Mucosa of rectum (tissue), 2 donors: Measurements from ENCODE around the gene MAPT.

Experiments used
- H3K27ac ChIP-seq, 2 donors: one replicate each; pipeline ENCODE4 v1.7.0; 2013; ENCODE audit warnings: inconsistent platforms in 2 of 2, low read depth in 2 of 2, low read length in 2 of 2
- H3K27me3 ChIP-seq, 2 donors: one replicate each; pipeline ENCODE4 v1.7.0; 2013; ENCODE audit warnings: low read length in 2 of 2; ENCODE audit not compliant: control insufficient read depth in 2 of 2, insufficient read depth in 2 of 2
- H3K36me3 ChIP-seq, 2 donors: one replicate each; pipeline ENCODE4 v1.7.0; 2013; ENCODE audit warnings: low read length in 2 of 2; ENCODE audit not compliant: control insufficient read depth in 2 of 2, insufficient read depth in 2 of 2
- H3K4me1 ChIP-seq, 2 donors: one replicate each; pipeline ENCODE4 v1.7.0; 2013; ENCODE audit warnings: low read length in 2 of 2, mild to moderate bottlenecking in 1 of 2; ENCODE audit not compliant: control insufficient read depth in 2 of 2, insufficient read depth in 2 of 2
- H3K4me3 ChIP-seq, 2 donors: one replicate each; pipeline ENCODE4 v1.7.0; 2013; ENCODE audit warnings: low read length in 2 of 2
- H3K9ac ChIP-seq, 2 donors: one replicate each; pipeline ENCODE4 v1.7.0; 2013; ENCODE audit warnings: low read length in 2 of 2, low read depth in 1 of 2, mild to moderate bottlenecking in 1 of 2
- H3K9me3 ChIP-seq, 2 donors: one replicate each; pipeline ENCODE4 v1.7.0; 2013; ENCODE audit warnings: low read length in 2 of 2; ENCODE audit not compliant: control insufficient read depth in 2 of 2
- donor health status: healthy.
- donor health status: Normal muscosa, but diverticular disease.

The MAPT gene

GRCh38 chr17:45849536-45849990, 44.8 kb upstream of the MAPT start:
- no peak overlapping the region for H3K9ac ChIP-seq
- H3K4me1 ChIP-seq = peaks cover 0 to 2% of the 10 kb centered on the region in 2 donors

GRCh38 chr17:45850011-45850410, 44.3 kb upstream of the MAPT start:
- Histone ChIP-seq H3K27me3 (peaks cover 3 to 5% of the 10 kb centered on the region in 2 donors), H3K36me3 (no peaks in the 10 kb centered on the region), H3K9me3 (no peaks in the 10 kb centered on the region), H3K4me1 (peaks cover 0 to 2% of the 10 kb centered on the region in 2 donors), H3K27ac (no peak overlapping the region), H3K9ac (no peak overlapping the region), H3K4me3 (no peak overlapping the region)

More at GRCh38 chr17:45849536-45849990, 44.8 kb upstream of the MAPT start:
- no peaks in the 10 kb centered on the region for H3K36me3 ChIP-seq
- no peak overlapping the region for H3K27ac ChIP-seq
- H3K9me3 ChIP-seq = no peaks in the 10 kb centered on the region
- no peak overlapping the region for H3K4me3 ChIP-seq
- peaks cover 3 to 5% of the 10 kb centered on the region in 2 donors for H3K27me3 ChIP-seq

GRCh38 chr17:45850468-45850867, 43.9 kb upstream of the MAPT start:
- Histone ChIP-seq H3K4me1 (peaks cover 0 to 2% of the 10 kb centered on the region in 2 donors), H3K27ac (no peak overlapping the region), H3K4me3 (no peak overlapping the region), H3K36me3 (no peaks in the 10 kb centered on the region), H3K9me3 (no peaks in the 10 kb centered on the region), H3K27me3 (peaks cover 3 to 5% of the 10 kb centered on the region in 2 donors), H3K9ac (no peak overlapping the region)

- no peak overlapping the region for H3K27ac ChIP-seq
- H3K36me3 ChIP-seq = no peaks in the 10 kb centered on the region
- H3K4me3 ChIP-seq = no peak overlapping the region
- H3K9me3 ChIP-seq = no peaks in the 10 kb centered on the region
- H3K27me3 ChIP-seq = peaks cover 3 to 5% of the 10 kb centered on the region in 2 donors
- H3K4me1 ChIP-seq = peaks cover 0 to 2% of the 10 kb centered on the region in 2 donors
- no peak overlapping the region for H3K9ac ChIP-seq
Observed at GRCh38 chr17:45851022-45851421, 43.3 kb upstream of the MAPT start.

GRCh38 chr17:45851464-45851863, 42.9 kb upstream of the MAPT start:
- Histone ChIP-seq H3K4me1 (peaks cover 0 to 2% of the 10 kb centered on the region in 2 donors), H3K27ac (no peak overlapping the region), H3K9ac (no peak overlapping the region), H3K36me3 (no peaks in the 10 kb centered on the region), H3K4me3 (no peak overlapping the region), H3K27me3 (peaks cover 3 to 5% of the 10 kb centered on the region in 2 donors), H3K9me3 (no peaks in the 10 kb centered on the region)

- no peak overlapping the region for H3K9ac ChIP-seq
- H3K27ac ChIP-seq = no peak overlapping the region
- H3K27me3 ChIP-seq = peaks cover 3 to 5% of the 10 kb centered on the region in 2 donors
Observed at GRCh38 chr17:45851873-45852272, 42.5 kb upstream of the MAPT start.

GRCh38 chr17:45852535-45853297, 41.6 kb upstream of the MAPT start:
- H3K36me3 ChIP-seq = no peaks in the 10 kb centered on the region
- H3K4me1 ChIP-seq = peaks cover 0 to 2% of the 10 kb centered on the region in 2 donors
- no peak overlapping the region for H3K27ac ChIP-seq
- no peak overlapping the region for H3K4me3 ChIP-seq
- no peaks in the 10 kb centered on the region for H3K9me3 ChIP-seq
- H3K27me3 ChIP-seq = peaks cover 3 to 5% of the 10 kb centered on the region in 2 donors
- no peak overlapping the region for H3K9ac ChIP-seq

More at GRCh38 chr17:45851873-45852272, 42.5 kb upstream of the MAPT start:
- peaks cover 0 to 2% of the 10 kb centered on the region in 2 donors for H3K4me1 ChIP-seq
- H3K36me3 ChIP-seq = no peaks in the 10 kb centered on the region
- no peak overlapping the region for H3K4me3 ChIP-seq
- H3K9me3 ChIP-seq = no peaks in the 10 kb centered on the region

GRCh38 chr17:45854209-45854608, 40.1 kb upstream of the MAPT start:
- H3K9ac ChIP-seq = no peak overlapping the region
- H3K4me3 ChIP-seq = no peak overlapping the region
- H3K9me3 ChIP-seq = no peaks in the 10 kb centered on the region
- H3K27ac ChIP-seq = no peak overlapping the region
- H3K27me3 ChIP-seq = peaks cover 3 to 5% of the 10 kb centered on the region in 2 donors
- H3K36me3 ChIP-seq = no peaks in the 10 kb centered on the region
- H3K4me1 ChIP-seq = peaks cover 0 to 2% of the 10 kb centered on the region in 2 donors

GRCh38 chr17:45855691-45856336, 38.5 kb upstream of the MAPT start:
- Histone ChIP-seq H3K9me3 (no peaks in the 10 kb centered on the region), H3K9ac (no peak overlapping the region), H3K27ac (no peak overlapping the region), H3K36me3 (no peaks in the 10 kb centered on the region), H3K4me1 (peaks cover 0 to 2% of the 10 kb centered on the region in 2 donors), H3K27me3 (peaks cover 3 to 5% of the 10 kb centered on the region in 2 donors), H3K4me3 (no peak overlapping the region)

- H3K9ac ChIP-seq = no peak overlapping the region
- no peak overlapping the region for H3K27ac ChIP-seq
- H3K9me3 ChIP-seq = no peaks in the 10 kb centered on the region
- no peaks in the 10 kb centered on the region for H3K4me1 ChIP-seq
- no peak overlapping the region for H3K4me3 ChIP-seq
- H3K27me3 ChIP-seq = peaks cover 0 to 3% of the 10 kb centered on the region in 2 donors
- no peaks in the 10 kb centered on the region for H3K36me3 ChIP-seq
Observed at GRCh38 chr17:45857977-45858708, 36.2 kb upstream of the MAPT start.
